ENCODE measurements around the gene CKS1B.

DNA sequence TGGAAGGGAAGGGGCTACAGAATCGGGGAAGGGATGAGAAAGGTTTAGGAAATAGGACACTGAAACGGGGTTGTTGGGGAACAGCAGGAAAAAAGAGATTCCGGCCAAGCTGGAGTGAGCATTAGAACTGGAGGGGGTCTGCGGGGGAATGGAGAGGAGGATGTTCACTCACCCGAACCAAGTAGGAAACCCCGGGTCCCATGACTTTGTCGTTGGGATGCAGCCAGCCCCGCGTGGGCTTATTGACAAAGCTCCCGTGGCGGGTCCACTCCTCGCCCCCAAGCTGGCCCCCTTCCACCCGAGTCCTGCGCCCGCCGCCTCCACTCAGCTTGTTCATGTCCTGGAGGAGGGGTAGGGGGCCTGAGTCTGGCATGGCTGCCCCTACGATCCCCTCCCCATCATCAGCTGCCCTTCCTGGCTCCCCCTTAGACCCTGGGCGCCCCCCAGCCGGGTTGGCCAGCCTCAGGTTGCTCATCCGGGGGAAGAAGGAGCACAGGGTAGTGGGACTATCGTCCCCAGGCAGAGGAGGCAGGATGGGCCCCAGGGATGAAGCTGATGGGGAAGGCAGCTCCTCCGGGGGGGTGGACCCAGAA, 4.5 kb upstream of the CKS1B start:
- TF ChIP-seq CEBPB (tag; IDR thresholded peaks at IDR 0.05) = no peak
- no peak for TF ChIP-seq ZNF224 (CRISPR knock-in tag; IDR thresholded peaks at IDR 0.05)
- no peak for TF ChIP-seq CTCF (IDR thresholded peaks at IDR 0.05 in 2 of 3, conservative IDR thresholded peaks at IDR 0.05 in 1 of 3; ENCODE audit: insufficient read depth in 2 of 3, low read depth in 1 of 3, low read length in 3 of 3)
- no peak for TF ChIP-seq POLR2A (conservative IDR thresholded peaks at IDR 0.05)
- no peak for TF ChIP-seq FOXM1 (IDR thresholded peaks at IDR 0.05; ENCODE audit: low read depth)
- TF ChIP-seq FOXM1 (CRISPR knock-in tag; IDR thresholded peaks at IDR 0.05; ENCODE audit: low read depth) = no peak
- TF ChIP-seq NR0B1 (IDR thresholded peaks at IDR 0.05; ENCODE audit: partially characterized antibody) = no peak
- TF ChIP-seq USF2 (CRISPR knock-in tag; IDR thresholded peaks at IDR 0.05) = no peak
- TF ChIP-seq PHF8 (IDR thresholded peaks at IDR 0.05; ENCODE audit: borderline replicate concordance, low read length) = no peak
